ENCODE data around the gene CHTF18.

DNA sequence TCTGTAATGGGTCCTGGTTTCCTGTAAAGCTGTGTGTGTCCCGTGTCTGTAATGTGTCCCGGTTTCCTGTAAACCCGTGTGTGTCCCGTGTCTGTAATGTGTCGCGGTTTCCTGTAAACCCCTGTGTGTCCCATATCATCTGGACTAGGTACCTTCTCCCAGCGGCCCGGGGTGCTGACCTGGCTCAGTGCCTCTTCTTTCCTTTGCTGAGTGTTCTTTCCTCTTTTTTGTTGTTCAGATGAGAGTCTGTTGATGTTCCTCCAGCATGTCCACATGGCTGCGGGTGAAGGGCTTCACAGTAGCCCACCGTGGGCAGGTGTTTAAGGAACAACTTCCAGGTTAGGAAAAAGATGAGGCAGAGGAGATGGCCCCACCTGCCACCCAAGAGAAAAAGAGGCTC, 58.7 kb downstream of the CHTF18 start:
- no peak for TF ChIP-seq POLR2A (IDR thresholded peaks at IDR 0.05)
- TF ChIP-seq, protein P1, sequence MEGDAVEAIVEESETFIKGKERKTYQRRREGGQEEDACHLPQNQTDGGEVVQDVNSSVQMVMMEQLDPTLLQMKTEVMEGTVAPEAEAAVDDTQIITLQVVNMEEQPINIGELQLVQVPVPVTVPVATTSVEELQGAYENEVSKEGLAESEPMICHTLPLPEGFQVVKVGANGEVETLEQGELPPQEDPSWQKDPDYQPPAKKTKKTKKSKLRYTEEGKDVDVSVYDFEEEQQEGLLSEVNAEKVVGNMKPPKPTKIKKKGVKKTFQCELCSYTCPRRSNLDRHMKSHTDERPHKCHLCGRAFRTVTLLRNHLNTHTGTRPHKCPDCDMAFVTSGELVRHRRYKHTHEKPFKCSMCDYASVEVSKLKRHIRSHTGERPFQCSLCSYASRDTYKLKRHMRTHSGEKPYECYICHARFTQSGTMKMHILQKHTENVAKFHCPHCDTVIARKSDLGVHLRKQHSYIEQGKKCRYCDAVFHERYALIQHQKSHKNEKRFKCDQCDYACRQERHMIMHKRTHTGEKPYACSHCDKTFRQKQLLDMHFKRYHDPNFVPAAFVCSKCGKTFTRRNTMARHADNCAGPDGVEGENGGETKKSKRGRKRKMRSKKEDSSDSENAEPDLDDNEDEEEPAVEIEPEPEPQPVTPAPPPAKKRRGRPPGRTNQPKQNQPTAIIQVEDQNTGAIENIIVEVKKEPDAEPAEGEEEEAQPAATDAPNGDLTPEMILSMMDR (IDR thresholded peaks at IDR 0.05) = no peak

Data from right lobe of liver (tissue), 4 donors.